NOMO-1 treated with dmso at 0.1 percent for 144 hours (cell line): ENCODE data around the gene SLC10A7.
A peak's percentile ranks its signal among the peaks of the same experiment; 100 is the strongest.

Source experiments
- DNase-seq: peaks from one replicate; lab custom pipeline; 2025; ENCODE audit not compliant: unreplicated experiment; lab: John Stamatoyannopoulos, UW

Gene SLC10A7

DNA sequence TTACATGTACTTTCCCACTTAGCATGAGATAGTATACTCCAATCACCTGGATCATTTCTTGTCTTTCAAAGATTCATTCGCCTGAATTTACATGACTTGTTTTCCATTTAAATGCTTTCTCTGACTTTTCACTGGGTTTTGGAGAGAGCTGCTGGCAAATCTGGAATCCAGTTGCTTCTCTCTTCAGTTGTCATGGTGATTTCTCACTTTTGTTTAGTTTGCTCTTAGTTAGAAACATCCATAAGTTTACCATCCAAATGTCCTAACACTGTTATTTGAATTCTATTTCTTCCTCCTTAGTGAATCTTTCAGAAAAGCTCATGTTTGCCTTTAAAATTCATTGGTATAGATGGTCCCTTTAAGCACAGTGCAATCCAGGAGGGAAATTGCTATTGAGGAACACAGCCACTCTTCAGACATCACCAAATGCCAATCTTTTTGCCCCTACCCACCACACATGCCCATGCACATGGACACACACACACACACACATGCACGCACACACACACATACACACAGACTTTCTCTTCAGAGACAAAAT lies 255.7 kb downstream of the SLC10A7 start:
- DNase-seq: no peak

DNA sequence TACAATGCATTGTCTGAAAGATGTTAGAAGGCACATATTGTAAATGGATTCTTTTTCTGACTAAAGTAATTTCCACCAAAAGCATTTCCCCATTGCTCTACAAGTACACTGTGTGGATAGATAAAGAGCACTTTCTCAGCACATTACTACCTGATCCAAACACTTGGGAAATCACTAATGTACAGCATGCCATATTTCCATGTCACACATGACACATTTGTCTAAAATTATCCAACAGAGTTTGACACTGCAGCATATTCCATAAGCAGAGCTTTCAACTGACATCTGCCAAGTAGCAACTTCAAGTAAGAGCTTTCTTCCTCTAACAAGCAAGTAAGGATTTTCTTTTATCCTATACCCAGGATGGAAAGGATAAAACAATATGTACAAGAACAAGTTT lies 257.9 kb downstream of the SLC10A7 start:
- DNase-seq: no peak

DNA sequence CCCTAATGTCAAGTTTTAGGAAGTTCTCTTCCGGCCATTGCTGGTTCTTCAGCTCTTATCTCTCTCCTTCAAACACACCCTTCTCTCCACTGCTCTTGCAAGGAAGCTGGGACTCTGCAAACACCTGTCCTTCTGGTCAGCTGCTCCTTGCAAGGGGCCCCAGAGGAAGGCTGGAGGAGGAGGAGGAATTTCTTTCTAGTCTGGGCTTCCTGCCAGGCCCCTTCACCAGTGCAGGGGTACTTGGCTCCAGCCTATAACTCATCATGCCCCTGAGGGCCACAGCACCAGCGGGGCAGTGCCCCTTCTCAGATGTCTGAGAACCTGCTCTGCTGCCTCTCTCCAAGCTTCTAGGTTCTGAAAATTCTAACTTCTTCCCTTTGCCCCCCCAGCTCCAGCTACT lies 260.7 kb downstream of the SLC10A7 start:
- no peak for DNase-seq

- no peak for DNase-seq
Observed at GRCh38 chr4:146260521-146260920, 261.2 kb downstream of the SLC10A7 start.

- no peak for DNase-seq
Observed at GRCh38 chr4:146257511-146257910, 264.2 kb downstream of the SLC10A7 start.

- DNase-seq: no peak
Observed at GRCh38 chr4:146256328-146256727, 265.4 kb downstream of the SLC10A7 start.

- no peak for DNase-seq
Observed at GRCh38 chr4:146255874-146256273, 265.9 kb downstream of the SLC10A7 start.

DNA sequence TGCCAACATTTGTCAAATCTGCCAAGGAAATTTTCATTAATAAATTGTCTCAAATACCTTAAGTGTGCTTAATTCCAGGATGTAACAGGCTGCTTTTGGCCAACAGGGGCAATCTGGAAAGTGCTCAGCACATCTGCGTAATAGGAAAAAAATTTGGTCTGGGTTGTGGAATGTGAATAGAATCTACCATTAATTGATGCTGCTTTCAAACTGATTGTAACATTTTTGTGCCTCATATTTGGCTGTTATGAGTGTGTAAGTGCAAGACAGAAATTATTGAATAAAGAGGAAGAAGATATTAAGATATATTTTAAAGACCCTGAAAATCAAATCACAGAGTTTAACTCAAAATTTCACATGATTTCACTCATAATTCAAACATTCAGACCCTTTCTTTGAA lies 266.3 kb downstream of the SLC10A7 start:
- DNase-seq: no peak

GRCh38 chr4:146252969-146253611 lies 268.6 kb downstream of the SLC10A7 start:
- no peak for DNase-seq

GRCh38 chr4:146247356-146247755 lies 274.4 kb downstream of the SLC10A7 start:
- DNase-seq: no peak

DNA sequence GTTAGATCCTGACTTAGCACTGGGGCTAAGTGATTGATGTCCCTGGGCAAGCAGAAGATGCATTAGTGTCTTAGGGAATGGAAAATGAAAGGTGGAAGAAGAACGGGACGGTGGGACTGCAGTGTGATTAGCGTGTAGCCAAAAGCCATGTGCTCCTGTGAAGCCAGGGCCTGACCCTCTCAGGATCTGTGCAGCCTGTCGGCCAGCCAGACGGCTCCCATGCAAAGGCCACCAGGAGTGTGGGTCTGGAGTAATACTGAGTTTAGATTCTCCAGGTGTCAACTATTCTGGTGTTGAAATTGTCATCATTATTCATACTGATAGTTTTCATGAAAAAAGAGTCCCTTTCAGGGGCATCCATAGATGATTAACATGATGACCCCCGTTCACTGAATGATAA lies 275.4 kb downstream of the SLC10A7 start:
- DNase-seq: no peak

GRCh38 chr4:146245850-146246249 lies 275.9 kb downstream of the SLC10A7 start:
- no peak for DNase-seq

- DNase-seq: no peak
Observed at GRCh38 chr4:146245246-146245645, 276.5 kb downstream of the SLC10A7 start.

DNA sequence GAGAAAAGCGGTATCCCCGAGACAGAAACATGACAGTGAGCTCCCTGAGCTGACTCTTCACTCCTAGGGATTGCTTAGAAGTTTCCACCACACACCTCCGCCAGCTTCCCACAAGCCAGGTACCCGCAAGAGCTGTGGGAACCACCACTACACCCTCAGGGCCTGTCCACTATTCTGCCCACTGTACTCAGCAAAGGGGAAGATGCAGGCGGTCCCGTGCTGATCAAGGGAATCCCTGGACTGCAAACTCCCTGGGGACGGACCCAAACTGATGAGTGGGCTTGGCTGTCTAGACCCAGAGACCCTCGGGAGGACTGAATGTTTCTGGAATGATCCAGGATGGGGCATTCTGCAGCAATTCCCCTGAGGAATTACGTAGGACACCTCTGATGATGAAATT lies 277.2 kb downstream of the SLC10A7 start:
- DNase-seq: no peak

GRCh38 chr4:146243883-146244277 lies 277.9 kb downstream of the SLC10A7 start:
- DNase-seq: no peak

DNA sequence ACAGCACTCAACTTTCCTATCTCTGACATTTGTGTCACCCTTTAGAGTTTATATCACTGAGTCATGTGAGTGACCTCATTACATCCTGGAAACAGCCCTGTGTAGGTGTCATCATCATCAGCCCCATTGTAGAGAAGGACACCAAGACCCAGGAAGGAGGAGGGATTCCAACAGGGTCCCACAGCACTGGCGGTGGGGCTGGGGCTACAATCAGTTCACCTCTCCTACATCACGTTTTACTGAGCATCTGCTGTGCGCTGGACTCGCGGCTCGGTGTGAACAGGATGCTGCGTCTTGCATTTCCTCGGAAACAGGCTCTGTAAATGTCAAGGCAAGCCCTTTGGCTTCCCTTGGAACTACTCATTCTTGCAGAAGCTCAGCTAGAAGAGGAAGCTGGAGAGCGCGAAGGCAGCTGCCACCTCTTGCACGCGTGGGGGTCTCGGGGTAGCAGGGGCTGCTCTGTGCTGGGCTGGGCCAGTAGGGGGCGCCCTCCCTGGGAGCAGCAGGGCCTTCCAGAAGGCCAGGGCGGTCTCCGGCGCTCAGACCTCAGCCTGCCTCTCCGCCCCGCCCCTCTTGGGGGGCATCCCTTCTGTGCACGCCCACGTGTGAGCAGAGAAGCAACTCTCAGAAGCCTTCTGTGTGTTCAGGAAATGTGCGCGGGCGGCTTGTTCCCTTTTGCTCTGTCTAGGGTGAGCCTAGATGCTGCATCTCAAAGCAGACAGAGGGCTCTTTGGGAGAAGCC lies 278.4 kb downstream of the SLC10A7 start:
- DNase-seq: peak; percentile 24

GRCh38 chr4:146238107-146238506 lies 283.6 kb downstream of the SLC10A7 start:
- no peak for DNase-seq

- no peak for DNase-seq
Observed at GRCh38 chr4:146237092-146237491, 284.6 kb downstream of the SLC10A7 start.

GRCh38 chr4:146236216-146236615 lies 285.5 kb downstream of the SLC10A7 start:
- DNase-seq: no peak

GRCh38 chr4:146235654-146236177 lies 286.0 kb downstream of the SLC10A7 start:
- DNase-seq: peak; percentile 5

DNA sequence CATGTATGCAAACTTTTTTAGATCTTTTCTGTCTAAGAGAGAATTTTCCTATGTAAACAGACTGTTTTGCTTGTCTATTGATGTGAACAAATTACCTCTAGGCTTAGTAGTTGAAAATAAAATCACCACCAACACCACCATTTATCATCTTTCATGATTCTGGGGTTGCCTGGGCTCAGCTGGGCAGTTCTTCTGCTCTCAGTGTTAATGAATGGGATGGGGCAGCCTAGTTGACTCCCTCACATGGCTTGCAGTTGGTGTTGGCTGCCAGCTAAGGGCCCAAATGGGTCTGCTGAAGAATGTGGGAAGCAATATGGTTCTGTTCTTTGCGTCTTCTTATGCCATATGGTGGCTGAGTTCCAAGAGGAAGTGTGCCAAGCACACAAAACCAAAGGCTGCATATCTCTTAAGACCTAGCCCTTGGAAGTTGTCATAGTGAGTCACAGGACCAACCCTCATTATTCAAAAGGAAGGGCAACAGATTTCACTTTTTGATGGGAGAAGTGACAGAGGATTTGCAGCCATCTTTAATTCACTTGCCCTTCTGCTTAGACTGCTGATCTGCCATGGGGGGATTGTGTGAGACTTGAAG lies 289.5 kb downstream of the SLC10A7 start:
- DNase-seq: peak; percentile 15

DNA sequence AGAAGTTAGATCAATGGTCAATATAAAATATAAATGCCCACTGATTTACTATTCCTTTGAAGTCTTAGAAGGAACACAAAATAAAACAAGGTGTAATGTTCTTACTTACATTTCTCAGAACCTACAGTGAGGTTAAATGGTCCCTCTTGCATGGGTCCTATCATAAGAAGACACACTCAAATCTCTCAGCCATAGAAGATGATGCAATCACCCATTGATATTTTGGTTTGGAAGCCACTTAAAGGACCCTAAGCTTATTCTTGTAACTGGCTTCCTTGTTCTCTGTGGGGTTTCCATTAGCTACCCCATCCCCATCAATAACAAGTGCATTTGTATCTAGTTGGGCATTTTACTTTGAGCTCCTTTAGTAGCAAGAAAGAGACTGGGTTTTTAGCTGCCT lies 292.3 kb downstream of the SLC10A7 start:
- DNase-seq: no peak
